HG02884 (cell line): ENCODE data around the gene FNBP1.
"Not testable (repeated sequence)": the region's sequence is repeated elsewhere in the genome, so short reads cannot be mapped to it uniquely, and the experiment has no call there.

Experiments
- ATAC-seq: cut with Tn5 transposase; IDR thresholded peaks from one replicate; pipeline ENCODE4 v1.9.1; 2021; ENCODE audit warnings: mild to moderate bottlenecking, moderate library complexity; ENCODE audit not compliant: unreplicated experiment

FNBP1 gene

DNA sequence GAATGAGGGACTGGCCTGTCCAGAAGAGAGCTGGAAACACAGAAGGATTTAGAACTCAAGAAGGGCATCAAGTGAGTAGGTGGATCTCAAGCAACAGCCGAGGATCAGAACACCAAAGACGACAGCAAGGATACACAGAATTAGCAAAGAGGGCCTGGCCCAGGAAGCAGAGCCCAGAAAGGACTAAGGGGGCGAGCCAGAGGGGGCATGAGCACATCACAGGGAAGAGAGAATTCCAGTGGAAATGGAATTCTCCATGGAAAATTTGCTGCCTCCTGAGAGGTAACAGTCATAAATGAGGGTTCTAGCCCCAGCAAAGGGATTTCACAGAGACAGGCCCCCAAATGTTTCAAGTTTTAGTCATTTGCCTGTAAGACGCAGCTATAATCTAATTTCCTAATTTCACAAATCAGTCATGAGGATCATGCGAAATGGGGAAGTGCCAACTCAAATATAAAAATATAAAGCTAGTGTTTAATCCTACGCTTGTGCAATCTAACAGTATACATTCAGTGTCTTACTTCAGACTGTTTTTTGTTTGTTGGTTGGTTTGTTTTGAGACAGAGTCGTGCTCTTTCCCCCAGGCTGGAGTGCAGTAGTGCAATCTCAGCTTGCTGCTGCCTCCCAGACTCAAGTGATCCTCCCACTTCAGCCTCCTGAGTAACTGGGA lies 46.7 kb downstream of the FNBP1 start:
- ATAC-seq, result no peak

- no peak for ATAC-seq
Observed at GRCh38 chr9:129995409-129996160, 47.4 kb downstream of the FNBP1 start.

- no peak for ATAC-seq
Observed at GRCh38 chr9:129994882-129995281, 48.1 kb downstream of the FNBP1 start.

- not testable (repeated sequence) for ATAC-seq
Observed at GRCh38 chr9:129991139-129991538, 51.9 kb downstream of the FNBP1 start.

- ATAC-seq, result no peak
Observed at GRCh38 chr9:129990269-129991010, 52.5 kb downstream of the FNBP1 start.

DNA sequence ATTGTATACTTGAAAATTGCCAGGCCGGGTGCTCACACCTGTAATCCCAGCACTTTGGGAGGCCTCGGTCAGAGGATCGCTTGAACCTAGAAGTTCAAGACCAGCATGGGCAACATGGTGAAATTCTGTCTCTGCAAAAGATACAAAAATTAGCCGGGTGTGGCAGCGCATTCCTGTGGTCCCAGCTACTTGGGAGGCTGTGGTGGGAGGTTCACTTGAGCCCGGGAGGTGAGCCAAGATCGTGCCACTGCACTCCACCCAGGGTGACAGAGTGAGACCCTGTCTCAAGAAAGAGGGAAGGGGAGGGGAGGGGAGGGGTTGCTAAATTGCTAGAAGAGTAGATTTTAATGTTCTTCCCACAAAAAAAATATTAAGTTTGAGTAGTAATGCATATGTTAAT lies 53.2 kb downstream of the FNBP1 start:
- no peak for ATAC-seq

DNA sequence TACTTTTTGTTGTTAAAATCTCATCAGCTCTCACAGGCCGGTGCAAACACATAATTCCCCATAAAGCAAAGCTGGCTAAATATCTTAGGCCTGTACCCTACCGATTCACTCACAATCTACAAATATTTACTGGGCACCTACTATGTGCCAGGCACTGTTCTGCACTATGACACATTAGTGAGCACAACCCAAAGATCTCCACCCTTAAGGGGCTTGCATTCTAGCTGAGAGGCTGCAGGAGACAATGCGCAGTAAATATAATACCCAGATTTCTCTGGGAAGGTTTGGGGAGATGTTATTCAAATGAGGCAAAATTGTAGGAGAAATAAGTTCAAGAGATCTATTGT lies 53.7 kb downstream of the FNBP1 start:
- no peak for ATAC-seq

DNA sequence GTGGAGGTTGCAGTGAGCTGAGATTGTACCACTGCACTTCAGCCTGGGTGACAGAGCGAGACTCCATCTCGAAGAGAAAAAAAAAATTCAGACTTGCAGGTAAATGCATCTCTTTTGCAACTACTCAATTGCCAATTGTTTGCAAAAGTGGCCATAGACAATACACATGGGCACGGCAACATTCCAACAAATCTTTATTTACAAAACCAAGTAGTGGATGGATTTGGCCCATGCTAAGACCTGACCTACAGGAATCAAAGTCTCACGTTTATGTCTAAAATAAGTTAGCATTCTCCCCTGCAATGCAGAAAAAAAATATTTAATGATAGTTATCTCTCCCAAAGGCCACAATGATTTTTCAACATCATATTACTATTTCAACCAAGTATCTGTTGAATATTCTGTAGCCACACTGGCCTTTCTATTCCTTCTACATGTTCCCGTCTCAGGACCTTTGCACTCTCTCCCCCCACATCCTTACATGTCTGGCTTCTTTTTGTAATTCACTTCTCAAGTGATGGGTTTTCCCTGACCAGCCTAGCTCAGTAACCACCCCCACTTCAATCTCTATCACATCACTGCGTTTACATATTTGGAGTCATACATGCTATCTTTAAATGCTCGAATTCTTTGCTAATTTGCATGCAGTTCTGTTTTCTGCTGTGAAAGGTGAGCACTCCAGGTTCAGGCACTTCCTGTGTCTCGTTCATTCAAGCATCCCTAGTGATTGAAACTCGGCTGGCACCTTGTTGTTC lies 54.2 kb downstream of the FNBP1 start:
- peak; percentile 48 for ATAC-seq

DNA sequence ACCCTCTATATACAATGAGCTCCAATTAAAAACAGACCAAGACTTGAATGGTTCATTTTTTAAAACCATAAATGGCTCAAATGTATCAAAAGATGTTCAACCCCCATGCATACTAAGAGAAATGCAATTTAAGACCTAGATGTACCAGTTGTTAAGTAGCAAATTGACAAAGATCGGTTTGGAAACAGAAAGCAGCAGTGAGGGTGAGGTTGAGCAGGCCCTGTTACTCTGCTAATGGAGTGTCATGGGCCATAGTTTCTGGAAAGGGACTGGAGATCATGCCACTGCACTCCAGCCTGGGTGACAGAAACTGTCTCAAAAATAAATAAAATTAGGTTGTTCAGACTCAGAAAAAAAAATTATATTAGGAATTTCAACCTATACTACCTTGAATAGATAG lies 55.0 kb downstream of the FNBP1 start:
- no peak for ATAC-seq

DNA sequence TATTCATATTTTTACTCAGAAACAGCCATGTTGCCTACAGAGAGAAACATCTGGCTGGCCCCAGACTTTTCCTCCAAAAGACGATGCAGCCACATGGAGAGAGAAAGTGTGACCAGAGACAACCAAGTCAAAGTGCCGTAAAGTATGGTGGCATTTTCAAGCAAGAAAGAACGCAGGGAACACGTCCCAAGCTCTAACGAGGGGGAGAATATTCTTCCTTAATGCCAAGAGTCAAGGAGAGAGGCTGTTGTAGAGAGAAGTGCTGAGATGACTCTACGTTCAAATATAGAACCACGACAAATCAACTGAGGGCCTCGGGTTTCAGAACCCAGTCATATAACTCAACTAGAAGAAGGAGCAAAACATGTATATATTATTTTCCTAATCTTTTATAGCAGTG lies 55.9 kb downstream of the FNBP1 start:
- ATAC-seq, result no peak

GRCh38 chr9:129984589-129984988 lies 58.4 kb downstream of the FNBP1 start:
- not testable (repeated sequence) for ATAC-seq

DNA sequence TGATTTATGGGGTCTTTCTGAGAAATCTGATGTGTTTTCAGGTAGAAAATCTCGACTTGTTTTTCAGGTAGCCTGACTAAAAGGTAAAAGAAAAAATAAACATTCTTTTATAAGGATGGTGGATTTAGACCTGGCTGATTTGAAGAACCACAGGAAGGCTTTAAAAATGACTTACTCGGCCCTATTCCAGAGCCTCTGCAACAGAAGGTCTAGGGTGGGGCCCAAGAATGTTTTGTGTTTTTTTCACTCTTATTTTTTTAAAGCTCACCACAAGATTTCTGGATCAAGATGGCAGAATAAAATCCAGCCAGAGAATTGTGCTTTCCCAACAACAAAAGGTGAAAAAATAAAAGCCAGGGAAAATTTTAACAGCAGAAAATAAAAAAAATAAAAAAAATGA lies 59.1 kb downstream of the FNBP1 start:
- ATAC-seq, result no peak

GRCh38 chr9:129981180-129981907 lies 61.6 kb downstream of the FNBP1 start:
- no peak for ATAC-seq

DNA sequence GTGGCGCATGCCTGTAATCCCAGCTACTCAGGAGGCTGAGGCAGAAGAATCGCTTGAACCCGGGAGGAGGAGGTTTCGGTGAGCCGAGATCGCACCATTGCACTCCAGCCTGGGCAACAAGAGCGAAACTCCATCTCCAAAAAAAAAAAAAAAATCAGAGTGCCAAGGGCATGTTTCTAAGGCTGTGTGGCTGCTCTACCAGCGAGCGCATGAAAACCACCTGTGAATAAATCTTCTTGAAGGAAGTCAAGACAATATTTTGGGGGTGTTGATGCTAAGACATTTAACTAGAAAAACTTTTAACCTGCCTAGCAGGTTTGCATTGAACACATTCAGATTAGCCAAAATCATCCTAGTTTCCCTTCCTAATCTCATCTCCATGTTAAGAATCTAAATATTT lies 62.8 kb downstream of the FNBP1 start:
- not testable (repeated sequence) for ATAC-seq

GRCh38 chr9:129979071-129979745 lies 63.8 kb downstream of the FNBP1 start:
- no peak for ATAC-seq

GRCh38 chr9:129972816-129973215 lies 70.2 kb downstream of the FNBP1 start:
- no peak for ATAC-seq

- ATAC-seq, result no peak
Observed at GRCh38 chr9:129968690-129969485, 74.1 kb downstream of the FNBP1 start.

- no peak for ATAC-seq
Observed at GRCh38 chr9:129964901-129965734, 77.9 kb downstream of the FNBP1 start.
